GM21360 (cell line): ENCODE measurements around the gene SUMF1.

Experiments used
- ATAC-seq: cut with Tn5 transposase; IDR thresholded peaks from one replicate; pipeline ENCODE4 v1.9.1; 2021; ENCODE audit warnings: mild to moderate bottlenecking, moderate library complexity; ENCODE audit not compliant: unreplicated experiment

Gene SUMF1

DNA sequence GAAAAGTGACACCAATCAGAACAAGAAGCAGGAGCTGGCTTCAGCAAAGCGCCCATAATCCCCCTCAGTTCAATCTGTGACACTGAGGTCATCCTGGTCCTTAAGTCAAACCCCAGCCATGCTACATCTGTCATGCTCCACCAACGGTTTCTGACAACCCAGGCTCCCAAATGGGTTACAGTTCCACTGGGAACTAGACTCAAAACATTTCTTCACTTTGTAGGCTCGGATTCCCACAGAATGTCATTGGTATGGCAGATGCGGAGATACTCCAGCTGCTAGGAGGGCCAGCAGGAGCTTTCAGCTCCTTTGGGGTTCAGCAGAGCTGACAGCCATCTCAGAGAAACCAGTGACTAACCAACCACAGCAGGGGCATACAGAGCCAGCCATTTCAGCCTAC lies 48.9 kb downstream of the SUMF1 start:
- ATAC-seq: no peak

DNA sequence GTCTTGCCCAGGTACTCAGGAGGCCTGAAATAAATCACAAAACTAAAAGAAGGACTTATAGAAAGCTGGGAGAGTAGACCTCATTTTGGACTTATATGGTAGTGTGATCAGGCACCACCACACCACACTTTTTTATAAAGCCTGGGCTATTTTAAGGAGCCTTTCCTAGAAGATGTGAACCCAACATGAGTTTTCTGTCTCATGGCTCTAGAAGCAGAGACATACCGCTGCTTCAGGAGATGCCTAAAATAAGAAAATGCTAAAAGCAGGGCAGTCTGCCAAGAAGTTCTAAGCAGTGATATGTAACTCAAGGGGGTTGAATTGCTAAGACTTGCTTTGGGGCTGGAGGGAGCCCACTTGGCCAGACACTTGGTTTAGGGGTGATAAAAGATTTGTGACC lies 49.6 kb downstream of the SUMF1 start:
- no peak for ATAC-seq

DNA sequence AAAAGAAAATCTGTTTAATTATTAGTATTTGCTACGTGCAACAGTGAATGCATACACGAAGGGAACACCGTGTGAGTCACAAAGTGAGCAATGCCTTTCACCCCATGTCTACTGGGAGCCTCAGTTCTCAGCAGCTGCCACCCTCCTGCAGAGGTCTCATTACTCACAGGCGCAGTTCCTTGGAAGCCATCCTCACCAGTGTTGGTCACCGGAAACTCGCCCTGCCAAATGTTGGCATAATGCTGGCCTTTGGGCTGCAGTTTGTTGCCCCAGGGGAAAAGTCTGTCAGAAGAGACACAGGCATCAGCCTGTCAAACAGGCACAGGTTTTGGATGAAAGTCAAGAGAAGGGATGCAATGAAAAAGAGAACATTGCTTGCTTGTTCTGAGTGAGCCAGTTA lies 50.1 kb downstream of the SUMF1 start:
- ATAC-seq: no peak

DNA sequence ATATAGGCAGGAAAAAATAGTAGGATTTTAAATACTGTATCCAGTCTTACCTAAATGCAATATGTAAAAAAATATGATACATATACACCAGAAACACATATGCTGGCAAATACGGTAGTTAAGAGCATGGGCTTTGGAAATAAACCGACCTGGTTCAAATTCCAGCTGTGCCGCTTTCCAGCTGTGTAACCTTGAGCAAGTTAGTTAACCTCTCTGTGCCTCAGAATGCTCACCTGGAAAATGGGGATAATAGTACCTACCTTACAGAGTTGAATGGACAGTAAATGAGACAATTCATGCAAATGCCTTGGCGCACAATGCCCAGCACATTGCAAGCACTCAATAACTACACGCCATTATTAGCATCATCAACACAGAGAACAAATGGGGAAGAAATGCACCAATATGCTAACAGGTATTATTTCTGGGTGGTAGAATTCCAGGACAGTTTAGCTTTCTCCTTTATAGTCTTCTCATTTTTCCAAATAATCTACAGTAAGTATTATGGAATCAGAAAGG lies 50.6 kb downstream of the SUMF1 start:
- ATAC-seq: no peak

DNA sequence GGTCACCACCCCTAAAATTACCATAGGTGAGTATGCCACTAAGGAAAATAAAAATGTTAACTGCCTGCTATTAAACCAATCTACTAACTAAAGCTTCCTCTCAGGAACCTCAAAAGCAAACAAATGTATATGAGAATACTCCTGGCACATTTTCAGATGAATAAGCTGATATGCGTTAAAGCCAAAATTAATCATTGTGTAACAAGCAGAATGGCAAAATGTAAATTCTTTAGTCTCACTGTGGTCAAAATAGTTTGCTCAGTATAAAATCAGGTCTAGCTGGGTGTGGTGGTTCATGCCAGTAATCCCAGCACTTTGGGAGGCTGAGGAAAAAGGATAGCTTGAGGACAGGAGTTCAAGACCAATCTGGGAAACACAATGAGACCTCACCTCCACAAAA lies 53.6 kb downstream of the SUMF1 start:
- ATAC-seq: no peak

DNA sequence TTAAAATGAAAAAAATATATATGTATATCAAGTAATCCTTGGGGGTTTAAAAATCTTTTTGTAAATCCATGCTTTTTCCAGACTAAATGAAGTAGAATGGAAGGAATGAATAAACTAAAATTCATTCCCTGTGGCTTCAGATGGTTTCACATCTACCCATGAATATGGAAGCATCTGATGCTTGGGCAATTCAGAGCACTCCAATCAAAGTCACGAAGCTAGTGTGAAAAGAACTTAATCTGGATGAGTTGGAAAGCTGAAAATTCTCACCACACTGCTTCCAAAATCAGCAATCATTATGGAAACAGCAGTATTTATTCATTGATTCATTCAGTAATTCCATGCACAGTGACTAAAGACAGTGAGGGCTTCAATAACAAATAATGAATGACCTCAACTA lies 55.2 kb downstream of the SUMF1 start:
- ATAC-seq: no peak

DNA sequence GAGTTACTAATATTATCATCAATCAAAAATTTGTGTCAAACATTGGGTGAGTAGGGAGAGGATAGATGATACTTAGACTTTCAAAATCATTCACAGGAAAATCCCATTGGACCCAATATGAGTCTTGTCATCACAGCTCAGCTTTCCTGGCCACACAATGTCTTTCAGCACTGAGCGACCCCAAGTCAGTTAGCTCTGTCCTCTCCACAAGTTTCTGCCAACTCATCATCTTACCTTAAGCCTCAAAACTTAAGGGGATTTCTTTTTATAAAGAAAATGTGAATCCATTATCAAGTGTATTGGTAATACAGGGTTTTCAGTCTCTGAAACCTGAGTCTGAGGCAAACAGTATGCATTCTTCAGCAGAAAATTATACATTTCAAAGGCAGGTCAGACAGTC lies 55.8 kb downstream of the SUMF1 start:
- ATAC-seq: no peak

DNA sequence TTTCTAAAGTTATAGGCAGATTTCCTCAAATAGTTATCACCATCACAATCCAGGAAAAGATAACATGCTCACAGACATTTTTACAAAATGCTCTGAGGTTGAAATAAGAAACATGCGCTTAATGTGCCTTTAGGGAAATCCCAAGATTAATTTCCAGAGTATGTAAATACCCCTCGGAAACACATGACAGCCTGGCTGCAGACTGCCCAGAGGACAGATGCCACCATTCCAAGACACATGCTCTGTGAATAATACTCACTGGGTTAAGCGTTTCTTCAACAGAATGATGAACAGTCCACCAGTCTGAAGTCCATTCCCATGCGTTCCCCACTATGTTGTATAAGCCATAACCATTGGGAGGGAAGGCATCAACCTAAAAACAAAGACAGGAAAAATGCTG lies 56.5 kb downstream of the SUMF1 start:
- ATAC-seq: no peak

DNA sequence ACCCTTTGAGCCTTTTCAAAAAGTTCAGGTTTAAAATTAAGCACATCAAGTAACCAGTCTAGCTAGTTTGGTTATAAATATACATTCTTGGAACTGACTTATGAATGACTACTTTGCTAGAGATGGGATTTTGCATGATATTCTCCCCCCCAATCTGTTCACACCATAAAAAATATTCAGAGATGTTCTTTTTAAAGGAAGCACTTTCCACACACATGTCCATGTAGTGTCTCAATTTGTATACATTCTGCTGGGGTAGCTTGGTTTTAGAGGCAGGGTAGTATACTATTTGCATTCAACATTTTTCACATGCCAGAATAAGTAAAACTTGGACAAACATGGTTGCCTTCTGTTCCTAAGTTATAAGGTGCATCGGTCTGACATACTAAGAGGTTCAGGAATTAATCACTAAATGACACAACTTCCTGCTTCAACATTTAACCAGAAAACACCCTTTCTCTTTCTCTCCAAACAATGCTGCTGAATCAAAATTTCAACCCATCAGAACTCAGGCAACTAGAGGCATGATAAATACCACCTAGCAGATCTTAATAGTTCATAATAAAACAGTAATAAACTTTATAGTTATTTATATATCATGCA lies 57.0 kb downstream of the SUMF1 start:
- no peak for ATAC-seq

DNA sequence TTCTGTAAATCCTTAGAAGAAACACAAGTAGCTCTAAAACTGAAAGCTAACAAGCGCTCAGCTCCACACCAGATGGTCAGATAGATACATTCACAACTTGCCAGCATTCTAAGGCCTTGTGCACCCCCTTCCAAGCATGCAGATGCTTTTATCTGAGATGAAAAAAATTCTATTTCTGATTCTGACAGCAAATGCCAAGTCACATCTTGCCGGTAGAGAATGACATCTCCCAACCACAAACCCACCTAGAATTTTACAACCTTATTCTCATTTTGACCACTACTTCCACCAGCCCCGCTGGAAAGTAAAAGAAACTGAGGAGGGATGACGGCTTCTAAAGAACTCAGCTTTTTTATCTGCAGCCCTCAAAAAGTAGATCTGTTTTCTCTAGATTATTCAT lies 57.7 kb downstream of the SUMF1 start:
- ATAC-seq: peak; percentile 42

DNA sequence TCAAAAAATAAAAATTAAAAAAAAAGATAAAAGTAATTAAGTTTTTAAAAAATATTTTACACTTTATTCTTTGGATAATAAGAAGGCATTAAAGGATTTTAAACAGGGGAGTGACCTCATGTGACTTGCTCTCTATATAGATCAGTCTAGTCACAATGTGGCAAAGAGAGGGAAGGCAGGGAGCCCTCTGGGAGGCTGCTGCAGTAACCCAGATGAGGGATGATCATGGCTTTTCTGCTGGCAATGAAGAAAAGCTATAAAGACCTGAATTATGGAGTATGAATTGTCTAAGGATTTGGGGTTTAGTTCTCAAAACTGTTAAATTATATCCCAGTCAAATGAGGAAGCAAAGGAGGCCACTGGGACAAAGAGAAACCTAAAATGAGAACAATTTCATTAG lies 58.1 kb downstream of the SUMF1 start:
- no peak for ATAC-seq

DNA sequence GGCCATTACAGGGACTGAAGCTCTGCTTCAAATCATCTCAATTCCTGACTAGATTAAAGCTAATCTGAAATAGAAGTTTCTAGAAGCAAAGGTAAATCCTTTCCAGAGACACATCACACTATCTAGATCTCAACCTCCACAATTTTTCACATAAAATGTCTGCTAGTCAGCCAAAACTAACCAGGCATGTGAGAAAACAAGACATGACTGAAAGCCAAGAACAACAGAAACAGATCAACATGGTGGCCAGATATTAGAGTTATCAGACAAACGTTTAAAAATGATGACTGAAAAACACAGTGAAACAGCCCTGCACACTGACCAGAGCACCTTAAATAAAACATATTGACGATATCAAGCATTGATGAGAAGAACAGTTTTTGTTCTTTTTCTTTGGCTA lies 59.1 kb downstream of the SUMF1 start:
- no peak for ATAC-seq

DNA sequence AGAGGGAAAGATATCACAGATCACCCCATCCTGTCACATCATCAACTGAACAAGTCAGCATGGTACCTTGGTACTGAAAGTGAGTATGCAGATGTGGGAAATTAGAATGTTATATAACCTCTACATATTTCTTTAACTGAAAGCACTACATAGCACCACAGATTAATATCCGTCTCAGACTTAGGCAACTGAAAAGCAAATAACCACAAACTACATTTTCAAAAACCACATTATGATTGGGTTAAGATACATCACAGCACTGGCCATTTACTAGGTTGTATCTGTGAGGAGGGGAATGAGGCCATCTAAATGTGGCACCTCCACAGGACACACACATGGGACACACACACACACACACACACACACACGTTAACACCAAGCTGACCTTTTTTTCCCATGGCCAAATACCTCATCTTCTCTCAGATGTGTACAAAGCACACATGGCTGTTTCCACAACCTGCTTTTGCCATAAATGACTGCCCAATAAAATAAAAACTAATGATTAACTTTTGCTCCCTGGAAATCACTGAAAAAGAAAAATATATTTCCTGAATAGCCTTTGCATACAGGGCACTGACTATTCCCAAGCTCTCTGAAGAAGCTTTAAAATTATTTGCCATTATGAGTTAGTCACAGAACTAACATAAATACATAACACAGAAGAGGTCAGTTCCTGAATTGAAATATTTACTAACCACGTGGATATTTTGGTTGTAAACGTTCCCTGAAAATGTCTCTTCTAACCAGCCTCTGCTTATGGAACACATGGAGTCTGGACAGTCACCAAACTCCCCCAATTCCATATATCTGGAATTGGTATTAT lies 60.1 kb downstream of the SUMF1 start:
- ATAC-seq: peak; percentile 39

DNA sequence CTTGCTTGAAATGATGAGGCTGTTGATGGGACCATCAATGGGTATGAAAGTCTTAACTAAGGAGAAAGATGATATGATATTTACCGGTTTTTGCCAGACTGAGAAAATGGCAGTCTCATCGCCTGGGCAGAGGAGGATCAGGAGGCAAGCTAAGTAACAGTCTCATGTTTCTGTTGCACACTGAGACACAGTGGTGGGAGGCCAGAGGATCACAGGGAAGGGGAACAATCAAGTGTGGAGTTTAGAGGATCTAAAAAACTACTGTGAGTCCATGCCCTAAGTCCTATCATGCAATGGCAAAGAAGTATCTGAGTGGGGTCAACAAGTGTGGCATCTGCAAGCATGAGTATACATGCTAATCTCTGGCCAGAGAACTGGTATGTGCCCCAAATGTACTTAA lies 62.2 kb downstream of the SUMF1 start:
- ATAC-seq: no peak

DNA sequence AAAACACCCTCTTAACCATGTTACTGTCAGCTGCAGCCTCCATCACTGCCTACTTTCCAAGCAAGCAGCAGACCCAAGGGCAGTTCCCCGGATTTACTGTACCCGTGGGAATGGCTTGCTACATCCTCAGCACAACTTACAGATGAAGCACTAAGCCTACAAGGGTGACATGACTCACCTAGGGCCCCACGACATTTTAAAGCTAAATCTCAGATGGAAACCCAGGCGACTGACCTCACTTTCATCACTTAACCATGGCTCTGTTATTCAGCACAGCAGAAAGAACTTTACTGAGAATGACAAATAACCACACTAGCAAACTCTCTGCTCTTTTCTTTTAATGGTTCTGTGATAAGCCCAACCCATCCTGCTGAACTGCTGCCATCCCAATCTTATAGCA lies 65.6 kb downstream of the SUMF1 start:
- no peak for ATAC-seq

DNA sequence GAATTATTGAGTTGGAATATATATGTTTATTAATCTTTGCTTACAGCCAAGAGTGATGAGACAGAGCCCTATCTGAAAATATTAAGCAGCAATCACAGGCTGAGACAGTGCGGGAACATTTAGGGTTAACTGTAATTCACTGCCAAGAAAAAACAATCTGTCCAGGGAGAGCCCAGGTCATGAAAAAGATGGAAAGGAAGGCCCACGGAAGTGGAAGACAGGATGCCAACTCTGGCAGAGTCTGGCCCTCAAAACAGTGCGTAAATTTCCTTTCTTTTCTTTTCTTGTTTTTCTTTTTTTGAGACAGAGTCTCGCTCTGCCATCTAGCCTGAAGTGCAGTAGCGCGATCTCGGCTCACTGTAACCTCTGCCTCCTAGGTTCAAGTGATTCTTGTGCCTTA lies 67.6 kb downstream of the SUMF1 start:
- ATAC-seq: no peak

DNA sequence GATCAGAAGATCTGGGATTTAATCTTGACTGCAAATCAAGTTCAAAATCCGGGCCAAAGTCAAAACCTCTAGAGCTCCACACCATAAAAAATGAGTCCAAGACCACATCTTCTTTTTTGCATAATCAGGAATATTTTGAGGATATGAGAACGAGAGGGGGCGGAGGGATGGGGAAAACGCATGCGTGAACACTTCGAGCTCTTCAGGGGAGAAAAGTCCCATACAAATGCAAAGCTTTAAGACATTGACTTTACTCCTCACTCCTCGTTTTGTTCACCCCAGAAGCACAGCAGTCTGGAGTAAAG lies 68.2 kb downstream of the SUMF1 start:
- ATAC-seq: no peak

DNA sequence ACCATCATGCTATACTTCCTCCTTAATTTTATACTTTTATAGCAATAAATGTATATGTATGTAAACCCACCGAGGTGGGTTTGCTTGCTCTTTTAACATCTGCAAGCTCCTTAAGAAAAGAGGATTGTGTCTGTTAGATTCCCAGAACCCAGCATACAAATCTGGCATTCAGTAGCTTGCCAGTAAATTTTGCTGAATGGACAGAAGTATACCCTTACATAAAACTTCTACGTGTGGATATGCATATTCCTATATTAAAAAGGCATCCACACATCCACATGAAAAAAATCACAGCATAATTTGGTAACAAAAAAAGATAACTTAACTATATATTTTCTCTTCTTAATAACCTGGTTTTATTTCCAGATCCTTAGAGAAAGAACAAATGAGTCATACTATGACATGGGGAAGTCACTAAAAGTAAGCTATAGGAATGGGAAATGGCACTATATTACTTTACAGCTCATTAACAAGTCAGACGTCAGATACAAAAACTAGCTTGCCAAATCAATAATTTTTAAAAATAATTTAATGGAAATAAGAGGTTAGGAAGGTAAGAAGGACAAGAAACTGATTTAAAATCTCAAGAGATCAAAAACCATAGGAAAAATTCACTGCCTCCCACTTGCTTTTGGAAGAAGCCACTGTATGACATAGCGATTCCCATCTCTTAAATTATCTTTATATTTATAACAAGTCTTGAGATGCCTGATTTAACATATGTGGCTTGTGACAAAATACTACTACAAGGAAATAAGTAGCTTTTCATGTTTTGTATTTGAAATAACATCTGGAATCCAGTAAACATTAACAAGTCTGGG lies 68.7 kb downstream of the SUMF1 start:
- ATAC-seq: no peak

DNA sequence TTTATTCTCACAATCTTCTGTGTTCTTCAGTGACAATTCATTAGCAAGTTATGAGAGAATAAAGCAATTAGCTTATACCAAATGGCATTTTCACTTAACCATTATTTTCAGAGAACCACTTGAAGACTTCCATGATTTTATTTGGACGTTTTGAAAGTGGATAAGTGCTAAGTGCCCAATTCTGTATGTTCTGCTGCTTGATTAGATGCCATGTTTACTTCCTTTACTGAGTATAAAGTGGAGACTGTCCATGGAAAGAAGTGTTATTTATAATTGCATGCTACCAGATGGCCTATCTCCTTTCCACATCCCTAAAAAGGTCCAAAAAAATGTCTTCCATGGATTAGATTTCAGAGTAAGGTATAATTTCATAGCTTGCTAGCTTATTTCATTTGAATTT lies 69.6 kb downstream of the SUMF1 start:
- no peak for ATAC-seq

DNA sequence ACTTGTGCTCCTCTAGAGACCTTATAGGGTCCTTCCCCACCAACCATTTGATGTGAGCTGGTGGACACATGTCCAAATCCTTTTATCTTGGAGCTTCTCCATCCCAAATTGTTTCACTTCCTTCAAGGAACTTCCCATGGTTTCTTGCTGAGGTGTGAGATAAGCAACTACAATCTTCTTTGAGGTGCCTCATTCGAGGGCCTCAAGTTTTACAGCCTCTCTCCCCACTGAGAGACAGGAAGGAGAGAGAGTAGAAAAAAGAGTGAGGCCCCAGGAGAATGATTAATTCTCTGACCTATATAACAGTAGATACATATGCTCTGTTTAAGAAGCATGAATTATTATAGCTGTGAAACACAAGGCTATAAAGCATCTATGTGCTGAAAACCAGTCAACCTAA lies 70.5 kb downstream of the SUMF1 start:
- no peak for ATAC-seq

DNA sequence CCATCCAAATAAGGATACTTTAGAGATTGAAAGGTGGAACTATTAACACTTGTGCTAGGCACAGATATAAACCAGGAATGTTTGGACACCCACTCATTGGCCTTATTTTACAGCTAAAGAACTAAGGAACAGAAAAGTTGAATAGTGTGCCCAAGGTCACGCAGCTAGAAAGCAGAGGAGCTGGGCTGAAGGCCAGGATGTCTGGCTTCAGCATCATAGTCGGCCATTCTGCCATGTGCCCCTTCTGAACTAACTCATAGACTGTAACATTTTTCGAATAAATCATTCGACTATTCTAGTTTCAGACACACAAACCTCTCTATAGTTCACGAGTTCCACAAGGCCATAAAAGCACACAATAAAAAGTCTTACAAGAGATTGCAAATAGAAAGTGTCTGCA lies 71.1 kb downstream of the SUMF1 start:
- no peak for ATAC-seq

DNA sequence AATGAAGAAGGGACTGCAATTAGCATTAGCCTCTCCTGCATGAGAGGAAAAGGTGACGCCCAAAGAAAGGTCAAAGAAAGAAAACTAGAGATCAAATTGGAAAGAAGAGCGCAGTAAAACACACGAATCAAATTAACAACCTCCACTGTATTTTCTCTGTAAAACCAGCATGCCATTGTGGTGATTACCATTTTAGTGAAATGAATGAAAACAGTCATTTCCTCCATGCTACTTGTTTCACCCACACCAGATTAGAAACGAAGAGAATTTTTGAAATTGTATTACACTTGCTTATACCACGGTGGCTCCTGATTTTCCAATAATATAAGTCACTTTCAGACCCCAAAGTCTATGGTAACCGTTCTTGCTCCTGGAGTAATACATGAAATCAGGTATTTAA lies 71.6 kb downstream of the SUMF1 start:
- ATAC-seq: no peak
